ENCODE measurements around the gene SORT1. TPM values are rescaled to one million over a fixed set of nuclear protein-coding genes. Genes with fewer than 3 reads are reported as not detected.
A peak's percentile ranks its signal among the peaks of the same experiment; 100 is the strongest.

SORT1 gene
- total and polyA plus RNA-seq, 2 of the 13 experiments (the other 11 are each of a cell fraction or from before 2014, with no cell fraction given), result 32.4 to 93.0 TPM

DNA sequence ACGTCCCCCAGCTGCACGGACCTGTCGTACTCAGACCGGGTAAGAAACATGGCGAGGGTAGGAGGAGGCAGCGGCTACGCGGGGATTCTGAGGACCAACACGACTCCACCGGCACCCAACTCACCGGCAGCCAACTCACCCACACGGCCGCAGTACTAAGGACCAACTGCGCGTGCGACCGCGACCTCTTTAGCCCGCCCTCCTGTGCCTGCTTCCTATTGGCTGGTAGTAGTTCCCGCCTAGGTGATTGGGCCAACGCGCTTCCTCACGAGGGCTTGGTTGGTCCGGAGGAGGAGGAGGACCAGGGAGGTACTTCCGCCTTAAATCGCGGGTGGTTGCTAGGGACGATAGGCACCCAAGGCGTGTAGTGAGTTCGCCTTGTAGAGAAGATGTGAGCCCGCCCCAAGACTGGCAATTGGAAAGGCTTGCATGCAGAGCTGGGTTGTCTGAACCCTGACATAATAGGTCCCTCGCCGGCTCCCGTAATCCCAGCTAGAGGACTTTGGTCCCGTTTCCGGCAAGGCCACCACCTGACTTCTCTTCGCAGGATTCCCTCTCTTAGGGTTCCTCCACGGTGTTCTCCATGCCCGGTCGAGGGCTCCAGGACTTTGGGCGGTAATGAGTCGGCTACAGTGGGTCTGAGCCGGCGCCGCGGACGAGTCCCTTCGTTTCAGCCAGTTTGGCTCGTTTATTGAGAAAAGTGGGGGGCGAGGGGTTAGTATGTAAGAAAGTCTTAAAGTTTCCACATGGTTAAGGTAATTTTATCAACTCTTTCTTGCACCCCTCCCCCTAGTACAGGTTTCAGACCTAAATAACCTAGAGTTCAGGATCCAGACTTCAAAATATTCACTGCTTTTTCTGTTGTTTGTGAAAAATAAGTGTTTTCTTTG lies 28.8 kb upstream of the SORT1 start, which contains the start of gene PSMA5:
PSMA5 (minus strand) TSS at position 168 of the 890 bp plus-strand sequence; CDS start at position 50, 118 bp downstream.
- BruUV-seq (replicated peaks), result no TSS peak
- Histone ChIP-seq H3K4me2 (ENCODE audit: low read depth, low read length) (peak within 1 kb of the TSS; percentile 73), H3K4me3 (replicated peaks in 1 of 3; ENCODE audit: insufficient read depth in 1 of 3, low read depth in 2 of 3, low read length in 3 of 3) (peak within 1 kb of the TSS; percentile 84 to 90 (median 84)), H3K36me3 (replicated peaks in 1 of 2; ENCODE audit: control insufficient read depth in 1 of 2, insufficient read depth in 2 of 2, low read length in 2 of 2) (peaks cover 1 to 5% of the 10 kb centered on the region in 2 experiments; a peak in 2 of 5 replicates), H4K20me1 (ENCODE audit: insufficient read depth, low read length) (peaks cover 14% of the 10 kb centered on the region), H3K4me1 (ENCODE audit: insufficient read depth, low read length) (peaks cover 45% of the 10 kb centered on the region), H3K27ac (ENCODE audit: extremely low read length, insufficient read depth, low read length) (peak within 1 kb of the TSS; percentile 93), H3K9ac (ENCODE audit: insufficient read depth, low read depth, low read length) (peak within 1 kb of the TSS; percentile 85), H3K27me3 (ENCODE audit: control insufficient read depth in 1 of 2, insufficient read depth in 2 of 2, low read length in 2 of 2) (no peaks in the 10 kb centered on the region; a peak in 1 of 5 replicates), H3K79me2 (ENCODE audit: insufficient read depth, low read length) (peaks cover 45% of the 10 kb centered on the region), H3K9me3 (ENCODE audit: low read length) (no peaks in the 10 kb centered on the region), H2AFZ (ENCODE audit: low read length) (no peak within 1 kb of the TSS)
- ChIA-PET CTCF (ENCODE audit: low intra/inter-chr PET ratio, low total read pairs) (no interaction called here), POLR2A (interaction anchor here (0.9 to 2.3 kb wide), 18 partner anchors 10 to 336 kb away, joined by 3 to 12 read pairs (median 6); partner anchors contain the start of genes ATXN7L2, CYB561D1, GNAI3 and PSRC1)
- intact Hi-C loops (cut with micrococcal nuclease; ENCODE audit: unreplicated experiment) (loop anchor here (2.0 to 5.0 kb wide), 3 partner anchors 14 to 66 kb away; partner anchors contain the start of gene CYB561D1), in situ Hi-C loops (cut with HindIII; ENCODE audit: extremely low pct_ligation_motif_present, low pct_unique_long_range_greater_than_20kb) (loop anchor here (5.0 kb wide), 1 partner anchor 56 kb away; the partner anchor contains the start of gene ATXN7L2)
- FAIRE-seq, result peak; percentile 96
- ATAC-seq, result peak; percentile 97
- peak; percentile 99 for DNase-seq (ENCODE audit: low spot score)
- WGBS (ENCODE audit: low lambda C conversion rate), result 1% methylated on average over 35 of the region's 50 CpGs
- TF ChIP-seq KDM4B (CRISPR knock-in tag; IDR thresholded peaks at IDR 0.05), result 0 out of 2 replicates have a peak, but pooled peaks have one; percentile 13
- no peak for TF ChIP-seq NR1H2 (CRISPR knock-in tag; IDR thresholded peaks at IDR 0.05; ENCODE audit: borderline replicate concordance, low read depth)
- TF ChIP-seq ZNF343 (CRISPR knock-in tag; IDR thresholded peaks at IDR 0.05), result peak; percentile 68
- peak; percentile 25; the same call in 1 of the 2 replicates for TF ChIP-seq GATA4 (IDR thresholded peaks at IDR 0.05; ENCODE audit: borderline replicate concordance, low read depth)
- TF ChIP-seq, protein P1, sequence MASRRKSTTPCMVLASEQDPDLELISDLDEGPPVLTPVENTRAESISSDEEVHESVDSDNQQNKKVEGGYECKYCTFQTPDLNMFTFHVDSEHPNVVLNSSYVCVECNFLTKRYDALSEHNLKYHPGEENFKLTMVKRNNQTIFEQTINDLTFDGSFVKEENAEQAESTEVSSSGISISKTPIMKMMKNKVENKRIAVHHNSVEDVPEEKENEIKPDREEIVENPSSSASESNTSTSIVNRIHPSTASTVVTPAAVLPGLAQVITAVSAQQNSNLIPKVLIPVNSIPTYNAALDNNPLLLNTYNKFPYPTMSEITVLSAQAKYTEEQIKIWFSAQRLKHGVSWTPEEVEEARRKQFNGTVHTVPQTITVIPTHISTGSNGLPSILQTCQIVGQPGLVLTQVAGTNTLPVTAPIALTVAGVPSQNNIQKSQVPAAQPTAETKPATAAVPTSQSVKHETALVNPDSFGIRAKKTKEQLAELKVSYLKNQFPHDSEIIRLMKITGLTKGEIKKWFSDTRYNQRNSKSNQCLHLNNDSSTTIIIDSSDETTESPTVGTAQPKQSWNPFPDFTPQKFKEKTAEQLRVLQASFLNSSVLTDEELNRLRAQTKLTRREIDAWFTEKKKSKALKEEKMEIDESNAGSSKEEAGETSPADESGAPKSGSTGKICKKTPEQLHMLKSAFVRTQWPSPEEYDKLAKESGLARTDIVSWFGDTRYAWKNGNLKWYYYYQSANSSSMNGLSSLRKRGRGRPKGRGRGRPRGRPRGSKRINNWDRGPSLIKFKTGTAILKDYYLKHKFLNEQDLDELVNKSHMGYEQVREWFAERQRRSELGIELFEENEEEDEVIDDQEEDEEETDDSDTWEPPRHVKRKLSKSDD (CRISPR knock-in tag; IDR thresholded peaks at IDR 0.05; ENCODE audit: low read depth), result 0 out of 2 replicates have a peak, but pooled peaks have one; percentile 21
- TF ChIP-seq IKZF1 (IDR thresholded peaks at IDR 0.05), result no peak
- TF ChIP-seq, protein P2, sequence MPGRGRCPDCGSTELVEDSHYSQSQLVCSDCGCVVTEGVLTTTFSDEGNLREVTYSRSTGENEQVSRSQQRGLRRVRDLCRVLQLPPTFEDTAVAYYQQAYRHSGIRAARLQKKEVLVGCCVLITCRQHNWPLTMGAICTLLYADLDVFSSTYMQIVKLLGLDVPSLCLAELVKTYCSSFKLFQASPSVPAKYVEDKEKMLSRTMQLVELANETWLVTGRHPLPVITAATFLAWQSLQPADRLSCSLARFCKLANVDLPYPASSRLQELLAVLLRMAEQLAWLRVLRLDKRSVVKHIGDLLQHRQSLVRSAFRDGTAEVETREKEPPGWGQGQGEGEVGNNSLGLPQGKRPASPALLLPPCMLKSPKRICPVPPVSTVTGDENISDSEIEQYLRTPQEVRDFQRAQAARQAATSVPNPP (CRISPR knock-in tag; IDR thresholded peaks at IDR 0.05), result peak; percentile 75; the same call in 1 of the 2 replicates
- TF ChIP-seq, protein P3, sequence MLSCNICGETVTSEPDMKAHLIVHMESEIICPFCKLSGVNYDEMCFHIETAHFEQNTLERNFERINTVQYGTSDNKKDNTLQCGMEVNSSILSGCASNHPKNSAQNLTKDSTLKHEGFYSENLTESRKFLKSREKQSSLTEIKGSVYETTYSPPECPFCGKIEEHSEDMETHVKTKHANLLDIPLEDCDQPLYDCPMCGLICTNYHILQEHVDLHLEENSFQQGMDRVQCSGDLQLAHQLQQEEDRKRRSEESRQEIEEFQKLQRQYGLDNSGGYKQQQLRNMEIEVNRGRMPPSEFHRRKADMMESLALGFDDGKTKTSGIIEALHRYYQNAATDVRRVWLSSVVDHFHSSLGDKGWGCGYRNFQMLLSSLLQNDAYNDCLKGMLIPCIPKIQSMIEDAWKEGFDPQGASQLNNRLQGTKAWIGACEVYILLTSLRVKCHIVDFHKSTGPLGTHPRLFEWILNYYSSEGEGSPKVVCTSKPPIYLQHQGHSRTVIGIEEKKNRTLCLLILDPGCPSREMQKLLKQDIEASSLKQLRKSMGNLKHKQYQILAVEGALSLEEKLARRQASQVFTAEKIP (CRISPR knock-in tag; IDR thresholded peaks at IDR 0.05; ENCODE audit: borderline replicate concordance), result no peak
- TF ChIP-seq ZNF335 (CRISPR knock-in tag; IDR thresholded peaks at IDR 0.05), result no peak; the same call in 1 of the 2 replicates
- TF ChIP-seq, protein P4, sequence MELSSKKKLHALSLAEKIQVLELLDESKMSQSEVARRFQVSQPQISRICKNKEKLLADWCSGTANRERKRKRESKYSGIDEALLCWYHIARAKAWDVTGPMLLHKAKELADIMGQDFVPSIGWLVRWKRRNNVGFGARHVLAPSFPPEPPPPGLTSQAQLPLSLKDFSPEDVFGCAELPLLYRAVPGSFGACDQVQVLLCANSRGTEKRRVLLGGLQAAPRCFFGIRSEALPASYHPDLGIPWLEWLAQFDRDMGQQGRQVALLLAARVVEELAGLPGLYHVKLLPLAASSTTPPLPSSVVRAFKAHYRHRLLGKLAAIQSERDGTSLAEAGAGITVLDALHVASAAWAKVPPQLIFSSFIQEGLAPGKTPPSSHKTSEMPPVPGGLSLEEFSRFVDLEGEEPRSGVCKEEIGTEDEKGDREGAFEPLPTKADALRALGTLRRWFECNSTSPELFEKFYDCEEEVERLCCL (CRISPR knock-in tag; IDR thresholded peaks at IDR 0.05; ENCODE audit: borderline replicate concordance), result no peak
- TF ChIP-seq, protein P5, sequence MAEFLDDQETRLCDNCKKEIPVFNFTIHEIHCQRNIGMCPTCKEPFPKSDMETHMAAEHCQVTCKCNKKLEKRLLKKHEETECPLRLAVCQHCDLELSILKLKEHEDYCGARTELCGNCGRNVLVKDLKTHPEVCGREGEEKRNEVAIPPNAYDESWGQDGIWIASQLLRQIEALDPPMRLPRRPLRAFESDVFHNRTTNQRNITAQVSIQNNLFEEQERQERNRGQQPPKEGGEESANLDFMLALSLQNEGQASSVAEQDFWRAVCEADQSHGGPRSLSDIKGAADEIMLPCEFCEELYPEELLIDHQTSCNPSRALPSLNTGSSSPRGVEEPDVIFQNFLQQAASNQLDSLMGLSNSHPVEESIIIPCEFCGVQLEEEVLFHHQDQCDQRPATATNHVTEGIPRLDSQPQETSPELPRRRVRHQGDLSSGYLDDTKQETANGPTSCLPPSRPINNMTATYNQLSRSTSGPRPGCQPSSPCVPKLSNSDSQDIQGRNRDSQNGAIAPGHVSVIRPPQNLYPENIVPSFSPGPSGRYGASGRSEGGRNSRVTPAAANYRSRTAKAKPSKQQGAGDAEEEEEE (CRISPR knock-in tag; IDR thresholded peaks at IDR 0.05; ENCODE audit: borderline replicate concordance), result no peak
- TF ChIP-seq KDM5A (IDR thresholded peaks at IDR 0.05; ENCODE audit: borderline replicate concordance, low read length), result peak; percentile 44; the same call in 1 of the 2 replicates
